SK-N-SH (cell line): ENCODE results near the gene LYRM7. TPM values are rescaled to one million over a fixed set of nuclear protein-coding genes. Genes with fewer than 3 reads are reported as not detected.

ENCODE experiments used
- CTCF ChIA-PET: fragments of 300-600, 350-600 bp; formaldehyde crosslinking; extraction: SDS; loops from one replicate; lab custom pipeline; 2021; lab: Yijun Ruan, JAX
- POLR2A ChIA-PET: fragments of 350-600 bp; sonication (Branson Sonifier 250); formaldehyde crosslinking; extraction: SDS; loops from one replicate; lab custom pipeline; 2020; ENCODE audit warnings: antibody characterized with exemption, inconsistent platforms; lab: Yijun Ruan, JAX
- DNase-seq: peaks from one replicate; pipeline ENCODE4 v3.0.0; 2012
- H2AFZ ChIP-seq: fragments of 200-600 bp; sonication (generic); 2 replicates; pipeline ENCODE4 v1.8.1; 2016; ENCODE audit warnings: antibody characterized with exemption, mild to moderate bottlenecking, low read depth
- H3F3A ChIP-seq: fragments of 200-600 bp; sonication (generic); replicated peaks from 2 replicates; pipeline ENCODE3; 2016; ENCODE audit warnings: antibody characterized with exemption, mild to moderate bottlenecking; ENCODE audit not compliant: insufficient read depth
- H3K27ac ChIP-seq, 2 experiments: fragments of 200-500 bp in 1 of 2; fragments of 200-600 bp in 1 of 2; sonication (Bioruptor generic) in 1 of 2; sonication (generic), shearing (Covaris generic) in 1 of 2; 2 replicates each; pipeline versions ENCODE4 v1.5.1 to v1.6.1; 2014 to 2016; ENCODE audit warnings: low read depth in 2 of 2, inconsistent platforms in 1 of 2, low read length in 1 of 2, mild to moderate bottlenecking in 1 of 2, mixed read lengths in 1 of 2
- H3K27me3 ChIP-seq: fragments of 200-600 bp; sonication (generic), shearing (Covaris generic); 2 replicates; pipeline ENCODE4 v1.6.1; 2016; ENCODE audit warnings: mixed run types; ENCODE audit not compliant: insufficient read depth
- H3K36me3 ChIP-seq, 2 experiments: fragments of 200-500 bp in 1 of 2; fragments of 200-600 bp in 1 of 2; sonication (Bioruptor generic) in 1 of 2; sonication (generic) in 1 of 2; replicated peaks in 1 of 2; 2 replicates each; pipeline versions ENCODE3 to v1.5.1; 2014 to 2016; ENCODE audit warnings: low read length in 1 of 2, mild to moderate bottlenecking in 1 of 2; ENCODE audit not compliant: insufficient read depth in 2 of 2, control insufficient read depth in 1 of 2
- H3K4me1 ChIP-seq, 2 experiments: fragments of 200-500 bp in 1 of 2; fragments of 200-600 bp in 1 of 2; sonication (Bioruptor generic) in 1 of 2; sonication (generic), shearing (Covaris generic) in 1 of 2; 2 replicates each; pipeline versions ENCODE4 v1.5.1 to v1.6.1; 2014 to 2016; ENCODE audit warnings: low read depth in 1 of 2, low read length in 1 of 2, mixed run types in 1 of 2; ENCODE audit not compliant: insufficient read depth in 2 of 2, control insufficient read depth in 1 of 2
- H3K4me2 ChIP-seq: fragments of 200-600 bp; sonication (generic), shearing (Covaris generic); 2 replicates; pipeline ENCODE4 v1.6.1; 2017; ENCODE audit warnings: mixed run types
- H3K4me3 ChIP-seq, 2 experiments: fragments of 200-500 bp in 1 of 2; fragments of 200-600 bp in 1 of 2; sonication (Bioruptor generic) in 1 of 2; sonication (generic), shearing (Covaris generic) in 1 of 2; 2 replicates each; pipeline versions ENCODE4 v1.5.1 to v1.8.1; 2014 to 2016; ENCODE audit warnings: low read depth in 2 of 2, inconsistent platforms in 1 of 2, low read length in 1 of 2, mild to moderate bottlenecking in 1 of 2, mixed read lengths in 1 of 2, moderate library complexity in 1 of 2
- H3K79me2 ChIP-seq: fragments of 200-600 bp; sonication (generic); 2 replicates; pipeline ENCODE4 v1.8.1; 2017; ENCODE audit warnings: mild to moderate bottlenecking; ENCODE audit not compliant: insufficient read depth
- H3K9ac ChIP-seq: fragments of 200-600 bp; sonication (generic); 2 replicates; pipeline ENCODE4 v1.6.1; 2017; ENCODE audit warnings: mixed run types
- H3K9me2 ChIP-seq: fragments of 200-600 bp; sonication (generic); 2 replicates; pipeline ENCODE4 v1.6.1; 2017; ENCODE audit warnings: mixed run types
- H3K9me3 ChIP-seq: fragments of 200-600 bp; sonication (generic); 2 replicates; pipeline ENCODE4 v1.6.1; 2017; ENCODE audit warnings: mixed run types, mild to moderate bottlenecking, moderate library complexity
- H4K20me1 ChIP-seq: fragments of 200-600 bp; sonication (generic); 2 replicates; pipeline ENCODE4 v1.6.1; 2017; ENCODE audit warnings: mild to moderate bottlenecking, mixed run types; ENCODE audit not compliant: insufficient read depth
- FOSL2 ChIP-seq: IDR thresholded peaks from 2 replicates; pipeline ENCODE4 v1.4.0; 2012; ENCODE audit warnings: low read depth, mild to moderate bottlenecking, moderate library complexity, borderline replicate concordance
- FOXJ3 ChIP-seq: sonication (generic); formaldehyde crosslinking; IDR thresholded peaks from 2 replicates; pipeline ENCODE4 v1.5.1; 2020; ENCODE audit warnings: mild to moderate bottlenecking, missing genetic modification reagents
- JUND ChIP-seq: IDR thresholded peaks from 2 replicates; pipeline ENCODE4 v1.4.0; 2012
- MXI1 ChIP-seq: IDR thresholded peaks from 2 replicates; pipeline ENCODE4 v1.6.1; 2012; ENCODE audit warnings: mild to moderate bottlenecking, low read depth, low read length, improper control_type of control experiment
- NRF1 ChIP-seq: IDR thresholded peaks from 2 replicates; pipeline ENCODE4 v1.6.1; 2012; ENCODE audit warnings: low read depth, mild to moderate bottlenecking, low read length
- RAD21 ChIP-seq: IDR thresholded peaks from 2 replicates; pipeline ENCODE4 v1.6.1; 2012; ENCODE audit warnings: mild to moderate bottlenecking, low read length
- RXRA ChIP-seq: IDR thresholded peaks from 2 replicates; pipeline ENCODE4 v1.4.0; 2012; ENCODE audit warnings: low read depth, mild to moderate bottlenecking, borderline replicate concordance
- SIN3A ChIP-seq: IDR thresholded peaks from 2 replicates; pipeline ENCODE4 v1.6.1; 2012; ENCODE audit warnings: low read depth, mild to moderate bottlenecking, low read length, moderate library complexity, borderline replicate concordance
- TAF1 ChIP-seq: IDR thresholded peaks from 2 replicates; pipeline ENCODE4 v1.6.1; 2012; ENCODE audit warnings: low read depth, mild to moderate bottlenecking, low read length, moderate library complexity, borderline replicate concordance
- YY1 ChIP-seq: IDR thresholded peaks from 2 replicates; pipeline ENCODE4 v1.4.0; 2012; ENCODE audit warnings: low read depth, mild to moderate bottlenecking
- WGBS: methylation state at CpG from one replicate; pipeline ENCODE4 v1.1.6; 2017; ENCODE audit warnings: low lambda C conversion rate; 5-methylcytosine and 5-hydroxymethylcytosine counted together
- polyA plus RNA-seq, 3 experiments: library from polyadenylated mRNA; depleted of rRNA; stranded (reverse); fragments of >200 nt; gene quantifications; 2 replicates each; pipeline ENCODE4 v1.2.3, GENCODE V29; 2012
- TF ChIP-seq, protein P1 (sequence below): fragments of 150-350 bp; IDR thresholded peaks from 2 replicates; pipeline ENCODE4 v1.6.1; 2017; ENCODE audit warnings: antibody characterized with exemption, low read length, low read depth, borderline replicate concordance
- TF ChIP-seq, protein P2 (sequence below): IDR thresholded peaks from 2 replicates; pipeline ENCODE4 v1.4.0; 2012; ENCODE audit warnings: low read depth, borderline replicate concordance

Gene LYRM7
- polyA plus RNA-seq, 1 of the 3 experiments (the other 2 are of a cell fraction), result 1.4 TPM

DNA sequence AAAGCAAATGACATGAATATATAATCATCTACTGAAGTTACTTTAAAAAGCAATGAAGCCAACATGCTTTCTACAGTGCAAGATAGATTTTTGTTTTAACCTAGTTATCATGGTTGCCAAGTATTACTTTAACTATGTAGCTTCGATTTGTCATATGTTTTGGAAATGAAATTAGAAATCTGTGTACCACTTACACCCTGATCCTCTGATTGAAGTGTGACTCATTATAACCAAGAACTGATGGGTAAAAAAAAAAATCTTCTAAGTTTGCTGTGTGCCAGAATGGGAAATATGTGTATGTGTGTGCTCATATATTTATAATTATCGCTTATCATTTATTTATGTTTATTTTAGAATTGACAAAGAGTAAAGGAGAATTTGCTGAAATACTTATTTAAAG, 84.0 kb downstream of the LYRM7 start:
- Histone ChIP-seq H3K4me1 (0 out of 4 replicates have a peak, but pooled peaks cover 0 to 3% of the 10 kb centered on the region in 2 experiments), H3K4me2 (no peak overlapping the region), H3K4me3 (no peak overlapping the region), H2AFZ (peak overlapping the region; percentile 17; the same call in 1 of the 2 replicates), H3K27me3 (no peaks in the 10 kb centered on the region), H3F3A (peaks cover 7% of the 10 kb centered on the region), H3K9me2 (no peaks in the 10 kb centered on the region), H3K79me2 (no peaks in the 10 kb centered on the region; the same call in 1 of the 2 replicates), H3K9ac (no peak overlapping the region), H3K27ac (no peak overlapping the region), H3K9me3 (no peaks in the 10 kb centered on the region), H3K36me3 (no peaks in the 10 kb centered on the region), H4K20me1 (no peaks in the 10 kb centered on the region)
- ChIA-PET POLR2A (no interaction called here), CTCF (interaction anchor here (0.7 kb wide), 1 partner anchor 100 kb away, joined by 3 read pairs; no protein-coding TSS in a partner anchor)
- TF ChIP-seq, protein P1, sequence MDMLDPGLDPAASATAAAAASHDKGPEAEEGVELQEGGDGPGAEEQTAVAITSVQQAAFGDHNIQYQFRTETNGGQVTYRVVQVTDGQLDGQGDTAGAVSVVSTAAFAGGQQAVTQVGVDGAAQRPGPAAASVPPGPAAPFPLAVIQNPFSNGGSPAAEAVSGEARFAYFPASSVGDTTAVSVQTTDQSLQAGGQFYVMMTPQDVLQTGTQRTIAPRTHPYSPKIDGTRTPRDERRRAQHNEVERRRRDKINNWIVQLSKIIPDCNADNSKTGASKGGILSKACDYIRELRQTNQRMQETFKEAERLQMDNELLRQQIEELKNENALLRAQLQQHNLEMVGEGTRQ, result no peak
- TF ChIP-seq RAD21 (no peak), RXRA (no peak), JUND (no peak), MXI1 (no peak), SIN3A (no peak), YY1 (no peak), FOSL2 (no peak), FOXJ3 (CRISPR knock-in tag) (no peak), TAF1 (no peak), NRF1 (no peak)
- TF ChIP-seq, protein P2, sequence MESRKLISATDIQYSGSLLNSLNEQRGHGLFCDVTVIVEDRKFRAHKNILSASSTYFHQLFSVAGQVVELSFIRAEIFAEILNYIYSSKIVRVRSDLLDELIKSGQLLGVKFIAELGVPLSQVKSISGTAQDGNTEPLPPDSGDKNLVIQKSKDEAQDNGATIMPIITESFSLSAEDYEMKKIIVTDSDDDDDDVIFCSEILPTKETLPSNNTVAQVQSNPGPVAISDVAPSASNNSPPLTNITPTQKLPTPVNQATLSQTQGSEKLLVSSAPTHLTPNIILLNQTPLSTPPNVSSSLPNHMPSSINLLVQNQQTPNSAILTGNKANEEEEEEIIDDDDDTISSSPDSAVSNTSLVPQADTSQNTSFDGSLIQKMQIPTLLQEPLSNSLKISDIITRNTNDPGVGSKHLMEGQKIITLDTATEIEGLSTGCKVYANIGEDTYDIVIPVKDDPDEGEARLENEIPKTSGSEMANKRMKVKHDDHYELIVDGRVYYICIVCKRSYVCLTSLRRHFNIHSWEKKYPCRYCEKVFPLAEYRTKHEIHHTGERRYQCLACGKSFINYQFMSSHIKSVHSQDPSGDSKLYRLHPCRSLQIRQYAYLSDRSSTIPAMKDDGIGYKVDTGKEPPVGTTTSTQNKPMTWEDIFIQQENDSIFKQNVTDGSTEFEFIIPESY, result no peak
- 85% methylated on average over 2 of the region's 2 CpGs for WGBS
- no peak for DNase-seq

Other genes with a start within 250 kb of the LYRM7 start
- 385 and 444 TPM in 2 replicates for gene HINT1, start 5.7 kb upstream of the LYRM7 start, polyA plus RNA-seq (2012; rRNA removed)
- gene CDC42SE2, start 93.1 kb downstream of the LYRM7 start, polyA plus RNA-seq (2012; rRNA removed), result 8.6 and 11.4 TPM in 2 replicates